Activated B cell treated with CpG ODN at 0.5 μM for 24 hours (primary cell): ENCODE results near the gene CDK8. TPM values are rescaled to one million over a fixed set of nuclear protein-coding genes. Genes with fewer than 3 reads are reported as not detected.

Experiments used
- ATAC-seq: fragments of 200-7000 bp; cut with Tn5 transposase; one replicate; pipeline ENCODE4 v1.10.0; 2021; ENCODE audit warnings: low read depth, mild to moderate bottlenecking, moderate library complexity
- CTCF ChIA-PET: fragments of 350-600 bp; sonication (Branson Sonifier 250); formaldehyde crosslinking; loops from one replicate; lab custom pipeline; 2021; ENCODE audit warnings: antibody characterized with exemption; lab: Charles Lee
- POLR2A ChIA-PET: fragments of 350-600 bp; sonication (Branson Sonifier 250); formaldehyde crosslinking; loops from one replicate; lab custom pipeline; 2021; ENCODE audit warnings: antibody characterized with exemption; lab: Charles Lee
- DNase-seq: peaks from one replicate; pipeline ENCODE4 v3.0.0; 2022
- H3K27ac Mint-ChIP-seq: one replicate; pipeline ENCODE4 v1.8.0; 2020; ENCODE audit warnings: mixed read lengths
- H3K27me3 Mint-ChIP-seq: one replicate; pipeline ENCODE4 v1.8.0; 2021; ENCODE audit warnings: mixed read lengths
- H3K36me3 Mint-ChIP-seq: one replicate; pipeline ENCODE4 v1.8.0; 2021; ENCODE audit warnings: low read depth, mixed read lengths
- H3K4me1 Mint-ChIP-seq: one replicate; pipeline ENCODE4 v1.8.0; 2021; ENCODE audit warnings: mixed read lengths
- H3K4me3 Mint-ChIP-seq: one replicate; pipeline ENCODE4 v1.8.0; 2020; ENCODE audit warnings: mild to moderate bottlenecking, mixed read lengths
- H3K9me3 Mint-ChIP-seq: one replicate; pipeline ENCODE4 v1.8.0; 2020; ENCODE audit warnings: mixed read lengths
- CTCF ChIP-seq: fragments of 200-600 bp; IDR thresholded peaks from one replicate; pipeline ENCODE4 v1.8.0; 2022; ENCODE audit warnings: antibody characterized with exemption, mild to moderate bottlenecking
- intact Hi-C: fragments of 100-400 bp; cut with micrococcal nuclease; formaldehyde crosslinking; loops from one replicate; pipeline ENCODE4 v1.15.1; 2024
- total RNA-seq: library from RNA; stranded (reverse); gene quantifications from 2 replicates; pipeline ENCODE4 v1.2.3, GENCODE V29; 2022

The CDK8 gene
- total RNA-seq, 1 donor from 2014 or later, result 12.8 TPM

GRCh38 chr13:26370553-26370952 is 116.6 kb downstream of the CDK8 start:
- Mint-ChIP-seq H3K4me3 (no peak overlapping the region), H3K9me3 (no peaks in the 10 kb centered on the region), H3K4me1 (no peaks in the 10 kb centered on the region), H3K27me3 (no peaks in the 10 kb centered on the region), H3K27ac (no peak overlapping the region), H3K36me3 (peaks cover 5% of the 10 kb centered on the region)
- no peak for TF ChIP-seq CTCF
- POLR2A ChIA-PET, result no interaction called here
- ATAC-seq (no peak), DNase-seq (no peak)
- CTCF ChIA-PET, result no interaction called here
- intact Hi-C loops, result no loop called here

- TF ChIP-seq CTCF, result no peak
- Mint-ChIP-seq H3K4me3 (no peak overlapping the region), H3K27me3 (no peaks in the 10 kb centered on the region), H3K4me1 (no peaks in the 10 kb centered on the region), H3K9me3 (no peaks in the 10 kb centered on the region), H3K27ac (no peak overlapping the region), H3K36me3 (peaks cover 5% of the 10 kb centered on the region)
- ChIA-PET CTCF (no interaction called here), POLR2A (no interaction called here)
- intact Hi-C loops, result no loop called here
- ATAC-seq (no peak), DNase-seq (no peak)
Measured at GRCh38 chr13:26372747-26373146, 118.8 kb downstream of the CDK8 start.

- no peak overlapping the region for H3K27ac Mint-ChIP-seq
- no peak for TF ChIP-seq CTCF
- H3K36me3 Mint-ChIP-seq, result no peaks in the 10 kb centered on the region
- no peak for ATAC-seq
- H3K4me1 Mint-ChIP-seq, result no peaks in the 10 kb centered on the region
- intact Hi-C loops, result no loop called here
- CTCF ChIA-PET, result no interaction called here
- no peak overlapping the region for H3K4me3 Mint-ChIP-seq
- DNase-seq, result no peak
- H3K9me3 Mint-ChIP-seq, result no peaks in the 10 kb centered on the region
- POLR2A ChIA-PET, result no interaction called here
- H3K27me3 Mint-ChIP-seq, result no peaks in the 10 kb centered on the region
Measured at GRCh38 chr13:26376430-26376829, 122.5 kb downstream of the CDK8 start.

- no peak overlapping the region for H3K4me3 Mint-ChIP-seq
- DNase-seq, result no peak
- H3K36me3 Mint-ChIP-seq, result no peaks in the 10 kb centered on the region
- no peak for TF ChIP-seq CTCF
- H3K27me3 Mint-ChIP-seq, result no peaks in the 10 kb centered on the region
- no peak overlapping the region for H3K27ac Mint-ChIP-seq
- intact Hi-C loops, result no loop called here
- ChIA-PET CTCF (no interaction called here), POLR2A (no interaction called here)
- H3K9me3 Mint-ChIP-seq, result no peaks in the 10 kb centered on the region
- H3K4me1 Mint-ChIP-seq, result no peaks in the 10 kb centered on the region
- ATAC-seq, result no peak
Measured at GRCh38 chr13:26377038-26377437, 123.1 kb downstream of the CDK8 start.

- H3K4me3 Mint-ChIP-seq, result no peak overlapping the region
- H3K27ac Mint-ChIP-seq, result no peak overlapping the region
- intact Hi-C loops, result no loop called here
- no peaks in the 10 kb centered on the region for H3K9me3 Mint-ChIP-seq
- CTCF ChIA-PET, result no interaction called here
- no peak for TF ChIP-seq CTCF
- H3K4me1 Mint-ChIP-seq, result no peaks in the 10 kb centered on the region
- no peaks in the 10 kb centered on the region for H3K27me3 Mint-ChIP-seq
- POLR2A ChIA-PET, result no interaction called here
- DNase-seq, result no peak
- no peak for ATAC-seq
- H3K36me3 Mint-ChIP-seq, result peaks cover 2% of the 10 kb centered on the region
Measured at GRCh38 chr13:26378116-26378515, 124.2 kb downstream of the CDK8 start.
